NCI-H2081 (cell line): ENCODE measurements around the gene DNAJC18.
A peak's percentile ranks its signal among the peaks of the same experiment; 100 is the strongest.

Experiments used
- DNase-seq, 2 experiments: peaks; one replicate each; lab custom pipeline; 2025; lab: John Stamatoyannopoulos, UW

The DNAJC18 gene

GRCh38 chr5:139403418-139403786, 35.9 kb downstream of the DNAJC18 start:
- no peak for DNase-seq

DNA sequence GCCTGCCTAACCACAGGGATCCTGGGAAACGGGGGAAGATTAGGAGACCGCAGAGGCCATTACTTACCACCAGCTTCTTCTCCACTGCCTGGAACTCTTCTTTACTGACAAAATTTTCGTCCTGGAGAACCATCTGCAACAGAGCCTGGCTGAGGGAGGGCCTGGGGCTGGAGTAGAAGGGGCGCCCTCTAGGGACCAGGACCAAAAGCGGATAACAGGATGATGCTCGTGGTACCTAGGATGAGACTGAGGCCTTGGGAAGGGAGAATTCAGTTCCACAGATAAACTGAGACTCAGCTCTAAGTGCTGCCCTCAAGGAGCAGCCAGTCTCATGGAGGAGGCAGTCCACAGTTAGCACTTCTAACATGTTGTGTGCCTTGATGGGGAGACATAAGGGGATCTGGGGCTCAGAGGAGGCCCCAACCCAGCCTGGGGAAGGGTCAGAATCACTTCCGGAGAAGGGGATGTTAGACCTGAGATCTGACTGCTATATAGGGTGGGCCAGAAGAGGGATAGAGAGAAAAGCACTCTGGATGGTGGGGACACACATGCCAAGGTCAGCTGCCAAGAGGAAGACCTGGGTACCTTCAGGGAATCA, 36.7 kb downstream of the DNAJC18 start:
- no peak for DNase-seq

DNA sequence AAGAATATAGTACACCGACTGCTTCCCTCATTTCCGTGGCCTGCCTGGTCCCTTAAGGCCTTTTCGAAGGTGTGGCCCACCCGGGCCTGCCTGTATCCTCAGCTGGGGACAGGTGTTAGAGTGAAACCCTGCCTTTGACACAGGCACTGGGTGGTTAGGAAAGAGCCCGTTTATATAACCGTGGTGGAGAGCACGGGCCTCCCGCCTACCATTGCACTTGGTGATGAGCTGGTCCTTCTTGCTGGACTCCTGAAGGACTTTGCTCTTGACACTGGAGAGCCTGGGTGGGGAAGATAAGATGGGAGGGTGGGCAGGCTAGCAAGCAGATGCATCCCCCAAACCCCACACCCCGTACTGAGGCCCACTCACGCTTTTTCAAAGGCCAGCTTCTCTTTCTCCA, 37.8 kb downstream of the DNAJC18 start:
- DNase-seq, result no peak

DNA sequence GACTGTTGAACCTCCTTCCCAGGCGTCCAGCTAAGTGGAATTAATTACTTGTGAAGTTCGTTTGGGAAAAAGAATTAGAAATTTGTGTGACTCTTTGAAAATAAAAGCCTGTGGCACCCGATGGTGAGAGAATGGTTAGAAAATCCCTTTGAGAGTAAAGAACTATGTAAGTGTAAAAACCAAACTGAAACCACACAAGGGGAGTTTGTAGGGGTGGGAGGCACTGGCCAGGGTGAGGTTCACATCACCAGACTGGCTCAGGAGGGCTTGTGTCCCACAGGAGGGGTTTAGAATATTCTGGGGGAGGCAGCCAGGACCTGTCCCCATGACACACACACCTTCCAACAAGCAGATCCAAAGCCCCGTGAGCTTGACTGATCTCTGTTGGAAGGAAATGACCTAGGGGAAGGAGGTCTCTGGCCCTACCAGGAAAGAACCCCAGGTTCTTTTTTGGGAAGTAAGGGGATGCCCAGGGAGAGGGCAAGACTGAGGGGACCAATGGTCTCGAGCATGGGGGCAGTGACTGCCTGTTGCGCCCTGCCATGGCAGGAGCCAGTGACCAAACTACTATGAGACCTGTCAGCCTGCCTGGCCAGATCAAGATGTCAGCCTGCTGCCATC, 39.7 kb downstream of the DNAJC18 start:
- DNase-seq, result no peak

DNA sequence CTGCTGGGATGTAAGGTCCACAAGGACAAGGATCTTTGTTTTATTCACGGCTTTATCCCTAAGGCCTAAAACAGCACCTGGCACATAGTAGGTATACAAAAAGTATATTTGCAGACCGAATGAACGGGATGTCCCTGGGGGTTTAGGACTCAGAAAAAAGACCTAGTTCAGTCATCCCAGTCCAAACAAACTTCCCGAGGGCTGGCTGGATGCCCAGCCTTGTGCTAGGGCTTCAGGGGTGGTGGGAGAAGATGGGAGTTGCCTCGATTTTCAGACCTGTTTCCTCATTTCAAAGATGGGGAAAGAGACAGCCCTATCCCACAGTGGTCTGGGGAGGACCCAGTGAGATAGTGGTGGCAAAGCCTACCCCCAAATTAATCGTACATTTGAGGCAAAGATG, 41.4 kb downstream of the DNAJC18 start:
- no peak for DNase-seq

DNA sequence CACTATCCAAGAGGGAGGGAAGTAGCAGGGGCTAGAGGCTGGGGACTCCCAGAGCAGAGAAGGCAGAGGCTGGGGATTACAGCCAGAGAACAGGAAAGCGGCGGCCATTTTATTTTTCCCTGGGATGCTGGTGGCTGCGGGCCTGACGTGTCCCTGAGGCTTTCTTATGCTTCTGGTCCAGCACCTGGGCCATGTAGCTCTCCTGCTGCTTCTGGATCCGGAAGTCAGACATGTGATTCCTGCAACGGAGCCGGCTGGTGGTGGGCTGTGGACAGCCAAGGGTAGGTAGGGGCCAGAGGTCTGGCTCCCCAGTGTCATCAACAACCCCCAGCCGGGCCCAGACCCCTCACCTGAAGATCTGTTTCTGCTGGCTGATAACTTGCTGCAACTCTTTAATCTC, 42.6 kb downstream of the DNAJC18 start:
- no peak for DNase-seq

GRCh38 chr5:139395844-139396640, 43.3 kb downstream of the DNAJC18 start:
- no peak for DNase-seq

GRCh38 chr5:139394654-139395566, 44.4 kb downstream of the DNAJC18 start, which contains the start of gene PROB1:
Gene PROB1, minus strand, starts transcription at chr5:139395104. Its CDS starts 23 bp downstream, at chr5:139395081.
- DNase-seq, result no peak

GRCh38 chr5:139394123-139394653, 45.1 kb downstream of the DNAJC18 start:
- no peak for DNase-seq

GRCh38 chr5:139393497-139394122, 45.7 kb downstream of the DNAJC18 start:
- no peak for DNase-seq

- peak in 1 of 2 experiments; percentile 9 for DNase-seq
Observed at GRCh38 chr5:139392678-139393496, 46.4 kb downstream of the DNAJC18 start.

DNA sequence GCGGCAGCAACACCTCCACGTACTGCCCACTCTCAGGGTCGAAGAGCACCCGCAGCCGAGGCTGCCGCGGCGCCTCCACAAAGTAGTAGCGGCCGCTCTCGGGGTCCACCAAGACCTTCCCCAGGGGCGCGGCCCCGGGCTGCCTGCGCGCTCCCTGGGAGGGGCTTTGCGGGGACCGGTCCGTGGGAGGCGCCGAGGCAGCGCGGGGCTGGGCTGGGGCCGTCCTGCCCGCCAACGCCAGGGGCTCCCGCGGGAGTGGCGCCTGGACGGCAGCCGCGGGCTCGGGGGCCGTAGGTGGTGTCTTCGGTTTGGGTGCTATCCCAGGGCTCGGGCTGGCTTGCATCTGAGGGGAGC, 47.0 kb downstream of the DNAJC18 start:
- DNase-seq, result no peak

GRCh38 chr5:139391570-139392323, 47.6 kb downstream of the DNAJC18 start:
- DNase-seq, result no peak

DNA sequence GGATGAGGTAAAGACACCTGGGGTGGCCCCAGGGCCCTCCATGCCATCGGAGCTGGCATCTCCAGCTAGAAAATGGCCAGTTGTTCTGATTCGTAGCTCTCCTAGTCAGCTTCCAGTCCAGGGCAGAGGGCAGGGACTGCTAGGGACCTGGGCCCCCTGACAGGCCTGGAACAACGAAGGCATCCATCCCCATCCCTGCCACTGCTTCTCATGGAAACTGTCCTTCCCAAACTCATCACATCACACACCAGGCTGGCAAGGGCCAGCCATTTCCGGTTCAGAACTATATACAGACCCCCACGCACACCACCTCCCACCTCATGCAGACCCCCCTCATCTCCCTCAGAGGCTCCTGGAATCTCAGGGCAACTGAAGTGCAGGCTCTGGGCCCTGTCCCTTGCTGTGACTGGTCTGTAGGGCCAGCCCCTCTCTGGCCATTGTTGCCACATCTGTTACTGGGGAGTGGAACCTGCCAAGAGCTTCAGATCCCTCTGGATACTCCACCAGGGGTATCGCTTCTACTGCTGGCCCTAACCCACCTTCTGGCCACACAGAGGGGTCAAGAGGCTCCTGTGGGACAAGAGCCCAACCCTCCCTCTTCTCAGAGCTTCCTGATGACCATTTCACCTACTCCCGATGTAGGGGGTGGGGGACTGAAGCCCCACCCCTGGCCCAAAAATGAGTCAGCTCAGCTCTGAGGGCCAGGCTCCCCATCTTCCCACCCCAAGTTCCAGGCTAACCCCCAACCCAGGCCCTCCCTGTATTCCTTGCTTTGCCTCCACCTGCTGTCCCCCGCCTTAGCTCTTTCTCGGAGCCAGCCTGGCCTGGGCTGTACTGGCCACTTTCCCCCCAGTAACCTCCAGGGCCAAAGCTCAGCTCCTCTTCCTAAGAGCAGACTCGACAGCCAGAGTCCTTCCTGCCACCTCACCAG, 48.4 kb downstream of the DNAJC18 start:
- DNase-seq, result no peak

DNA sequence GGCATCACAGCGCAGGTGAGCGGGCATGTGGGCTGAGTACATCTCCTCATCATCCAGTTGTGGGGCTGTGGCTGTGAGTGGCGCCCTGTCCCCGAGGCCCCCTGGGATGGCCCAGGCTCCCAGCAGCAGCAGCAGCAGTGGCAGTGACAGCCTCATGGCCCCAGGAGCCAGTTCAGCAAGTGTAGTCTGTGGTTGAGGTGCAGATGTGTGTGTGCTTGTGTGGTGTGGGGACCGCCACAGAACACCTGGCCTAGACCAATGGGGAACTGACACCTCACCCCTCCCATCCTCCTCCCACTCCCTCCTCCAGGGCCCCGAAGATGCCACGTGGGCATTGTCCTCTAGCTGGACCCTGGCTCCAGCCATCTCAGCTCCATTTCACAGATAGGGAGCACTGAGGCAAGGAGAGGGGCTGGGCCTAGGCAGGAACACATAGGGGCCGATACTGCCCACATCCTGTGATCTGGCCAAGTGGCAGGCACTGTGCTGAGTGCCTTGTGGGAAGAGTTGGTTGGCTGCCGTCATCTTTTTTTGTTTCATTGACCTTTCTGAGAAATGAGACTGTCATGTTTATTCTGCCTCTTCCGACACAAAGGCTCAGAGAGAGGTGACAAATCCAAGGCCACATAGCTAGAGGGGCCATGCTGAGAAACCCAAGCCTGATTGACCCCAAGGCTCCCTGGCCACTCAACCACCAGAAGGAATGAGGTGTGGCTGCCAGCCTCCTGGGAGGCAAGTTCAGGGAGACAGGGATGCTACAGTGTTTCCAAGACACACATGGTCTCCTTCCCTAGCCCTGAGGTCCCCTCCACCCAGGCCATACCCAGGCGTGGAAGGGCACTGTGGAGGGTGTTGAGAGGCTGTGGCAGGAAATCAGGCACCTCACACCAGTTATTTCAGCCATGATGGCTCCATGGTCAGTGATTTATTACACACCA, 49.4 kb downstream of the DNAJC18 start, which contains the start of gene MZB1:
MZB1 (minus strand) TSS at position 213 of the 938 bp plus-strand sequence; CDS start at position 156, 57 bp downstream.
- DNase-seq, result no peak

GRCh38 chr5:139388198-139388821, 51.0 kb downstream of the DNAJC18 start:
- DNase-seq, result no peak

DNA sequence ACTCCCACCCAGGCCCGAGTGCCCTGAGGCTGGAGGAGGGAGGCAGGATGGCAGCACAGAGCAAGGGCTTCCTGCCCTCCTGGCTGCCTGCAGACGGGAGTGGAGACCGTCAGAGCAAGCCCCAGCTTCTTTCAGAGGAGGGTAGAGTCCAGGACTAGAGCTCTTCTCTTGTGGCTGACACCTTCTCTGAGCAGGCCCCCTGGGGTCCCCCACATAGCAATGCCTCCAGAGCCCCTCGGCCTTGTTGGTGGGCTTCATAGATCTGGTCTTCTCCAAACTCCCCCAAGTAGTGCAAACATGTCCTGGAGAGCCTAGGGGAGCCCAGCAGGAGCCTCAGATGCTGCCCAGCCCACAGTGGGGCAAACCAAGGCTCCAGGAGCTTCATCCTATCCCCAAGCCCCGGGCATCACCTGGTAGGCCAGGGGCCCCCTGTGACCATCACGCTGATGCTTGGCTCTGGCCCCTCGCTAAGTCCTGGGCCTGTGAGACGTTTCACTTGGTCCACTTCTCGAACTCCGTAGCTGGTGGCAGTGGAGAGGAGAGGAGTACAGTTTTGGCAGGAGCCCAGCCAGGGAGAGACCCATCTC, 51.6 kb downstream of the DNAJC18 start:
- no peak for DNase-seq
